WTC11 (cell line): ENCODE data around the gene UNC119. TPM values are rescaled to one million over a fixed set of nuclear protein-coding genes. Genes with fewer than 3 reads are reported as not detected.

Experiments
- ATAC-seq: fragments of 200-7000 bp; cut with Tn5 transposase; 2 replicates; pipeline ENCODE4 v1.10.0; 2021; ENCODE audit warnings: mild to moderate bottlenecking, moderate library complexity
- CTCF ChIA-PET: fragments of 300-600 bp; sonication (Branson Sonifier 250); formaldehyde crosslinking; loops from one replicate; lab custom pipeline; 2021; ENCODE audit warnings: antibody characterized with exemption; lab: Charles Lee
- POLR2A ChIA-PET: fragments of 350-600 bp; sonication (Branson Sonifier 250); formaldehyde crosslinking; loops from one replicate; lab custom pipeline; 2021; ENCODE audit warnings: antibody characterized with exemption; lab: Charles Lee
- DNase-seq: peaks from one replicate; pipeline ENCODE4 v3.0.0; 2021; ENCODE audit warnings: low spot score
- H3K27ac Mint-ChIP-seq: 2 replicates; pipeline ENCODE4 v1.8.0; 2021; ENCODE audit warnings: mixed read lengths
- H3K27me3 Mint-ChIP-seq: 2 replicates; pipeline ENCODE4 v1.8.0; 2021; ENCODE audit warnings: low read depth, mild to moderate bottlenecking, moderate library complexity, mixed read lengths
- H3K36me3 Mint-ChIP-seq: 2 replicates; pipeline ENCODE4 v1.8.0; 2021; ENCODE audit warnings: mixed read lengths
- H3K4me1 Mint-ChIP-seq: 2 replicates; pipeline ENCODE4 v1.8.0; 2022; ENCODE audit warnings: mixed read lengths
- H3K4me3 Mint-ChIP-seq: 2 replicates; pipeline ENCODE4 v1.8.0; 2021; ENCODE audit warnings: mild to moderate bottlenecking, moderate library complexity, mixed read lengths
- H3K9me3 Mint-ChIP-seq: 2 replicates; pipeline ENCODE4 v1.8.0; 2021; ENCODE audit warnings: mixed read lengths
- AFF4 ChIP-seq: sonication (generic); formaldehyde crosslinking; IDR thresholded peaks from 2 replicates; pipeline ENCODE4 v1.8.1; 2023; ENCODE audit warnings: mild to moderate bottlenecking, missing genetic modification reagents, borderline replicate concordance
- ATF3 ChIP-seq: sonication (generic); formaldehyde crosslinking; conservative IDR thresholded peaks from 2 replicates; pipeline ENCODE4 v1.8.1; 2022; ENCODE audit warnings: mild to moderate bottlenecking, missing genetic modification reagents
- FOXK1 ChIP-seq: sonication (generic); formaldehyde crosslinking; IDR thresholded peaks from 2 replicates; pipeline ENCODE4 v1.8.0; 2022; ENCODE audit warnings: mild to moderate bottlenecking, moderate library complexity, missing genetic modification reagents
- GTF2I ChIP-seq: fragments of 250-450 bp; sonication (Bioruptor Pico); conservative IDR thresholded peaks from 2 replicates; pipeline ENCODE4 v1.4.0; 2021; ENCODE audit warnings: mild to moderate bottlenecking
- NR1H2 ChIP-seq: sonication (generic); formaldehyde crosslinking; IDR thresholded peaks from 2 replicates; pipeline ENCODE4 v1.9.0; 2021; ENCODE audit warnings: mild to moderate bottlenecking, moderate library complexity, missing genetic modification reagents
- NR2C2 ChIP-seq: sonication (generic); formaldehyde crosslinking; IDR thresholded peaks from 2 replicates; pipeline ENCODE4 v1.8.0; 2022; ENCODE audit warnings: mild to moderate bottlenecking, missing genetic modification reagents
- PRDM15 ChIP-seq: sonication (generic); formaldehyde crosslinking; IDR thresholded peaks from 2 replicates; pipeline ENCODE4 v1.8.0; 2022; ENCODE audit warnings: missing genetic modification reagents
- SMAD3 ChIP-seq: sonication (generic); formaldehyde crosslinking; IDR thresholded peaks from 2 replicates; pipeline ENCODE4 v1.8.0; 2022; ENCODE audit warnings: missing genetic modification reagents, mild to moderate bottlenecking, borderline replicate concordance
- TEAD4 ChIP-seq: sonication (generic); formaldehyde crosslinking; IDR thresholded peaks from 2 replicates; pipeline ENCODE4 v1.8.0; 2022; ENCODE audit warnings: mild to moderate bottlenecking, missing genetic modification reagents
- TP53 ChIP-seq: sonication (generic); formaldehyde crosslinking; IDR thresholded peaks from 2 replicates; pipeline ENCODE4 v1.8.1; 2023; ENCODE audit warnings: mild to moderate bottlenecking, missing genetic modification reagents
- USF2 ChIP-seq: sonication (generic); formaldehyde crosslinking; IDR thresholded peaks from 2 replicates; pipeline ENCODE4 v1.8.1; 2023; ENCODE audit warnings: mild to moderate bottlenecking, missing genetic modification reagents, moderate library complexity
- ZBTB43 ChIP-seq: sonication (generic); formaldehyde crosslinking; IDR thresholded peaks from 2 replicates; pipeline ENCODE4 v1.8.1; 2023; ENCODE audit warnings: mild to moderate bottlenecking, missing genetic modification reagents
- ZNF121 ChIP-seq: sonication (generic); formaldehyde crosslinking; IDR thresholded peaks from 2 replicates; pipeline ENCODE4 v1.8.0; 2023; ENCODE audit warnings: missing genetic modification reagents
- ZNF423 ChIP-seq: fragments of 250-450 bp; sonication (Bioruptor Pico); IDR thresholded peaks from 2 replicates; pipeline ENCODE4 v2.1.2; 2022; ENCODE audit warnings: mild to moderate bottlenecking, moderate library complexity
- ZNF425 ChIP-seq: fragments of 250-450 bp; sonication (Bioruptor Pico); conservative IDR thresholded peaks from 2 replicates; pipeline ENCODE4 v1.9.0; 2021; ENCODE audit warnings: mild to moderate bottlenecking
- ZNF671 ChIP-seq: fragments of 250-450 bp; sonication (Bioruptor Pico); IDR thresholded peaks from 2 replicates; pipeline ENCODE4 v1.8.0; 2021; ENCODE audit warnings: mild to moderate bottlenecking
- total RNA-seq: library from RNA; stranded (reverse); gene quantifications from 3 replicates; pipeline ENCODE4 v1.2.3, GENCODE V29; 2021

The UNC119 gene
- total RNA-seq, 1 experiment from 2014 or later: 59.6 TPM

- TF ChIP-seq ZNF425: no peak
Observed at GRCh38 chr17:28527859-28528258, 24.6 kb downstream of the UNC119 start (continued).

GRCh38 chr17:28527181-28527681 lies 25.2 kb downstream of the UNC119 start:
- DNase-seq: no peak
- H3K4me3 Mint-ChIP-seq: no peak overlapping the region
- H3K36me3 Mint-ChIP-seq: no peaks in the 10 kb centered on the region

More at GRCh38 chr17:28527181-28527681, 25.2 kb downstream of the UNC119 start:
- Mint-ChIP-seq H3K27ac (no peak overlapping the region), H3K4me1 (no peaks in the 10 kb centered on the region), H3K9me3 (no peaks in the 10 kb centered on the region), H3K27me3 (no peaks in the 10 kb centered on the region)
- TF ChIP-seq ZNF423 (CRISPR knock-in tag): no peak
- TF ChIP-seq ZNF671 (CRISPR knock-in tag): no peak
- TF ChIP-seq PRDM15 (CRISPR knock-in tag): no peak
- TF ChIP-seq GTF2I (CRISPR knock-in tag): no peak
- TF ChIP-seq NR1H2: no peak
- TF ChIP-seq ZBTB43 (CRISPR knock-in tag): no peak
- TF ChIP-seq TP53: no peak
- TF ChIP-seq ZNF121 (CRISPR knock-in tag): no peak
- no peak for TF ChIP-seq ATF3 (CRISPR knock-in tag)
- TF ChIP-seq TEAD4 (CRISPR knock-in tag): no peak
- no peak for TF ChIP-seq USF2 (CRISPR knock-in tag)
- no peak for TF ChIP-seq AFF4 (CRISPR knock-in tag)
- TF ChIP-seq SMAD3 (CRISPR knock-in tag): no peak
- TF ChIP-seq FOXK1 (CRISPR knock-in tag): no peak
- no peak for TF ChIP-seq NR2C2 (CRISPR knock-in tag)
- ChIA-PET CTCF (no interaction called here), POLR2A (no interaction called here)
- no peak for ATAC-seq
